HG02588 (cell line): ENCODE measurements around the gene PPP1R12A.
A peak's percentile ranks its signal among the peaks of the same experiment; 100 is the strongest.

Experiments used
- ATAC-seq: cut with Tn5 transposase; IDR thresholded peaks from one replicate; pipeline ENCODE4 v1.9.1; 2021; ENCODE audit warnings: mild to moderate bottlenecking, moderate library complexity; ENCODE audit not compliant: unreplicated experiment

PPP1R12A gene

DNA sequence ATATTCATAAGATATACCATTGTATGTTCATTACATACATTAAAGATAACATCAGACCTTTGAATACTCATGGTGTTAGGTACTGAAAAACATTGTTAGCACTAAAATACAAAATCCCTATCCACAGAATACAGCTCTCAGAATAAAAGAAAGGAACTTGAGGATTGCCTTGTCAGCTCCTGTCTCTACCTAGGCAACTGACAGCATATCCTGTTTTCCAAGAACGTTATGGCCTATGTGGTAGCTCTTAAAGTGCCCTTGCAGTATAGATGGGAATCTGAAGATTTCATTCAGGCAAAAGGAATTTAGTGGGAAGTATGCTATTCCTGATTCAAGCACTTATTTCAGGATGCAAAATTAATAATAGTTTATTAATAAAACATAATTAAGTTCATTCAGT is 1.8 kb upstream of the PPP1R12A start:
- ATAC-seq, result no peak

DNA sequence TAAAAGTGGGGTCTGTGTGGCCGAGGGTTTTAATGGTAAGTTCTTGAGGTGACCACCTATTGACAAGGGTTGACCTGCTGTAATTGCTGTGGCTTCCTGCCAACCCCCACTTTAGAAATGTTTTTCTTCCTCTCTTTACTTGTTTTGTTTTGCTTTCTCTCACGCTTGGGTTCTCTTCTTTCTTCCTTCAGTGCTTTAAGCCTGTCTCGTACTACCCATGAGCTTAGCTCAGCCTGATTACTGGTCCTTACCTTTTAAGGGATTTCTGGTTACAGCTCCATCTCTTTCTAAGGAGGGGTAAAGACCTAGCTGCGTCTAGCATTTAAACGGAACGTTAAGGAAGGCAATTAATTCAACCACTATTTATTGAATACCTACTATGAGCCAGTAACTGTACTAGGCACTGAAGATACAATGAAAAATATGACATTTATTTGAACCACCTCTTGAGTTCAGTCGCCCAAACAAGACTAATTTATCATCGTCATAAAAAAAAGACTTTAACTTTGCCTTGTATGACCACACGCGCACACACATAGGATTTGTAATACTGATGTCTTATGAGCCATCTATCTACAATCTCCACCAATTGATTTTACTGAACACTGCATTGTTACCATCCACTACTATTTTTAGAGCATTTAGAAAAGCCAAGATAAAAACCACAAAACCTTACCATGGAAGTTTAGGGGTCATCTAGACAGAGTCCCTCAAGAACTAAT is 888 bp upstream of the PPP1R12A start:
- peak; percentile 15 for ATAC-seq

DNA sequence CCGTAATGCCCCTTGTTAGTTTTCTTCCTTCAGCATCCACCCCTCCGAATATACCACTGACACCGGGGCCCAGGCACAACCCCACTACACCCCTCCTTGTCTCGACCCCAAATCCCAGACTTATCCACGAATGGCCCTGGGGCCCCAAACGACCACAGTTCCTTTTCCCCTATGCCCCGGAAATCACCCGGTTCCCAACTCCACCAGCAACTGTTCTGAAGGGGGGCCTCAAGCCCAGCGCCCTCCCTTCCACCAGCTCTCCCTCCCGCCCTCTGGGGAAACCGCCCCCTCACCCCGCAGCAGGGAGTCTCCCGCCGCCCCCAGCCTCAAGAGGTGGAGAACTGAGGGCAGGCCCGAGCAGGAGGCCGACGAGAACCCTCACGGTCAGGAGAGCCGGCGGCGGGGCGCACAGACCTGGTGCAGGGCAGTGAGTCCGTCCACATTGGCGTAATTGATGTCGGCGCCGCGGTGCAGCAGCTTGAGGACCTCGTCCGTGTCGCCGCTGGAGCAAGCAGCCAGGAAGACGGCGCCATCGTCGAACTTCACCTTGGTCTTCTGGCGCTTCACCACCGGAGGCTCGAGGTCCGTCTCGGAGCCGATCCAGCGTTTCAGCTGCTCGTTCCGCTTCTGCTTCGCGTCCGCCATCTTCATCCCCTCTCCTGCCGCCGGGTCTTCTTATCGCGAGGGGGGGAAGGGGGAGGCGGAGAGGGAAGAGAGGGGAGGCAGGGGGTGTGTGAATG is 446 bp downstream of the PPP1R12A start:
- ATAC-seq, result peak; percentile 10

DNA sequence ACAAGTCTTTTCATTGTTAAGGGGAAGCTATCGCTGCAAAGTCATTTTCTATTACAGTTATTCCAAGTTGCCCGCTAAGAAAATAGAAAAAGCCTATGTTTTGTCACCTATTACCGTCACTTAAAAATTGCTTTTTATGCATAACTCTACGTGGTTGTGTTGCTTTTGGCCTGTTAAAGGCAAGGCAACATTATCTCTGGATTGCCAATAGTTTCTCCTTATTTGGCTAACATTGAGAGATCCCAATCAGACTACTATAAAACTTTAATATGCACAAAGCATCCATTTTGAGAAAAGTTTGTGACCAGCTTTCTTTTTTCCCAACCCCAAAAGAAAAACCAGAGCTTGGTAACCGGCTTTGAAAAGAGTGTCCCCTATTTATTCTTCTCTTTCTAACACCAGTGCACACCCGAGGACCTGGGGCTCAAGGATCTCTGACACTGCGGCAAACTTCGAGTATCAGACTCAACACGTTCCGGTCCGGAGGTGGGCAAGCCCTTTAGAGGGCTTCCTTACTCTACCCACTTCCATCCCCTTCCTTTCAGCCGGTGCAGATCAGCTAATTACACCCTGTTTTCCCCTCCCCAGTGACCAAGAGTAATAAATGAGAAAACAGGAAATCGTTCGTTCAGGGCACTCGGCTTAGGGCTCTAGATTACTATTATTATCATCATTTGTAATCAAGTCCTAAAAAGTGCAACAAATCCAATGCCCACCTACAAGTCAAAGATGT is 1.2 kb downstream of the PPP1R12A start:
- no peak for ATAC-seq

DNA sequence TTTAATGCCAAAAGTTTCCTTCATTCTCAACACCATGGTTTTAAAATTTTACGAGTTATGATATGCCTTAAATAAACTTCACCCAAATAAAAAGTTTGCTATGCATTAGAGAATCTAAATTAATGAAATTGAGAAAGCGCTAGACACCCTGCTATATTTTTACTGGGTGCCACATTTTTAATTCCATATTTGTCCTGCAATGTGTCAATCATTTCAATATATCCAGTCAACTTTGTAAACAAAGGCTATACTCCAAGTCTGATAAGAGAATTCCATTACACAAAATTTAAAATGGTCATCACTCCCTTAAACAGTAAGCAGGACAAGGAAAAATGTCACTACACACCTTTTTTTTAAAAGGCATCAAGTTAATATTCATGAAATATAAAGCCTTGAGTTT is 1.9 kb downstream of the PPP1R12A start:
- ATAC-seq, result no peak

DNA sequence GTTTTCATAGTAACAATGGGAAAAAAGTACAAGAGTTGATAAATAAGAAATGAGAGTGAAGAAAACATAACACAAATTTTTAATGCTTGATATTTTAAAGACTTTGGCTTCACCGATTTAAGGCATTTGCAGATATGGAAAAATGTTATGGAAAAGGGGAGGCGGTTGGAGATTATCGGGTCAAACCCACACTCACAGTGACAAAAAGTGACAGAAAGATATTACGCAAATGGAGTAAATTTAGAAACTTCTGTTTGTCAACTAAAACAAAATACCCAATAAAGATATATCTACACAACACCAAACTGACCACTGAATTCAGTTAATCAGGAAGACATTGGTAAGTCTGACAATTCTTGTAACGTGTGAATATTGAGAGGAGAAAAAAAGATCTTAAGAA is 2.5 kb downstream of the PPP1R12A start:
- ATAC-seq, result no peak

DNA sequence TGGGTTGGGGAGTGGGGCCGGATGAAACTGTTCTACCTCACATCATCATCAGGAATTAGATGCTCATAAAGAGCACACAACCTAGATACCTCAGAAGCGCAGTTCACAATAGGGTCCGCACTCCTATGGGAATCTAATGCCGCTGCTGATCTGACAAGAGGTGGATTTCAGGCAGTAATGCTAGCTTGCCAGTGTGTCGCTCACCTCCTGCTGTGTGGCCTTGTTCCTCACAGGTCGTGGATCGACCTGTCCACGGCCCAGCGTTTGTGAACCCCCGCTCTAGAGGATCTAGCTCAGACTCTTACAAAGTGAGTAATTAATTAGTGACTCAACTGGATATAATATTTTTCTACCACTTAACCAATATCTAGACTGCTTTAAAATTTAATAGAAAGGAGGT is 5.8 kb downstream of the PPP1R12A start:
- ATAC-seq, result no peak

DNA sequence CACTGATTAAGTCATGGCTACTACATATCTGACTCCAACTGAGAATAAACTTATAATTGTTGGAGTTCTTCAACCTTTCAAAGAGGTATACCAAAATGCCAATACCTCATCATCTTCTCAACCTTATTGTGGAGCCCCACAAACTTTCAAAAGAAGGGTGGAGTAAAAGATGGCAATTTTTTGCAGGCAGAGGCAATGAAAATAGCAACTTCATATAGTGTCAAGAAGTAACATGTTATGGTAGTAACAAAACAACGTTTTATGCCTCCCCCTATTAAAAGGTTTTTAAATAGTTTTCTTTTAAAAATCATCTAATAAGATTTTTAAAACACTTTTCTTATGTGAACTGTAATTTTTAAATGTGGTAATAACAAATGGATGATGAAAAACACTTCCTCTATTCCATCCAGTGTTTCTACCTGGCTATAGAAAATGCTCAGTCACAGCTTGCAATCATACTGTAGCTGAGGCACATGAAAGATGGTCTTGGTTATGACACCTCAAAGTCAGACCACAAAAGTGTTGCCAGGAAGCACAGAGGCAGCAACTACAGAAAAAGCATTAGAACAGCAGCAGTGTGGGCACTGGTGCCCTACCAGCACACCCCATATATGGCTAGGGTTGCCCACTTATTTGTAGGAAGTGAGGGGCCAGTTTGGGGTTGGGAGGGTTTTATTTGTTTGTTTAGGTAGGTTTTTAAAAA is 7.0 kb downstream of the PPP1R12A start:
- ATAC-seq, result peak; percentile 99

DNA sequence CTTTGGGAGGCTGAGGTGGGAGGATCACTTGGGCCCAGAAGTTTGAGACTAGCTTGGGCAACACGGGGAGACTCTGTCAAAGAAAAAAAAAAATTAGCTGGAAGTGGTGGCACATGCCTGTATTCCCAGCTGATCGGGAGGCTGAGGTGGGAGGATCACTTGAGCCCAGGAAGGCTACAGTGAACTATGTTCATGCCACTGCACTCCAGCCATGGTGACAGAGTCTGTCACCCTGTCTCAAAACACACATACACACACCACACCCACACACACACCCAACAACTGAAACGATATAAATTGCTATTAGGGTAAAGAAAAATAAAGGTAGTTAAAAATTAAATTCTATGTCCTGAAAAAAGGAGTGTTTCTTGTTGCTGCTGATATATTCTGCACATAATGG is 7.9 kb downstream of the PPP1R12A start:
- ATAC-seq, result no peak

DNA sequence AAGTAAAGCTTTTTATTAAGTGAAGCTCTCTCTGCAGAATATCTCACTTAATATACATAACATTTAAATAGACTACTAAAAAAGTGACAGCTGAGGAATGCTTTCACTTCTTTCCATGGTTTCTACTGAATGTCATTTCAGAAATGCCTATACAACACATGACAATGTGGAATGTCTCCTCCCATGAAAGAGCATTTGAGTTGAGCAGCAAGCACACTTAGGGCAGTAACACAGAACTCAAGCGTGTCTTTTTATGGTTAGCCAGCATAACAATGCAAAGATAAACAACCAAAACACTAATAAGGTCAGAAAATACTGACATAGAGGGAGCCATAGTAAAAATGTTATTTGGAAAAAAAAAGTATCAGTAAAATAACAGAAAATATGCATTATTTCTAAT is 9.4 kb downstream of the PPP1R12A start:
- ATAC-seq, result no peak

DNA sequence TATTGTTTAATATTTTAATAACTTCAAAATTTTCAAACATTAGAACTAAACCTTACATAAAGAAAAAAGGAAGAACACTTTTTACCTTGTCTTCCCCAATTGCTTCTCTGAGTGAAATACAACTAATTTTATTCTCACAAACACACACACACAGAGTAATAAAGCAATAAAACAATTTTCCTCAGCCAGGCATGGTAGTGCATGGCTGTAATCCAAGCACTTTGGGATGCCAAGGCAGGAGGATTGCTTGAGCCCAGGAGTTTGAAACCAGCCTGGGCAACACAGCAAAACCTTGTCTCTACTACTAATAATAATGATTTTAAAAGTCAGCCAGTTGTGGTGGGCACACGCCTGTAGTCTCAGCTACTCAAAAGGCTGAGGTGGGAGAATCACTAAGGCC is 13.1 kb downstream of the PPP1R12A start:
- no peak for ATAC-seq

DNA sequence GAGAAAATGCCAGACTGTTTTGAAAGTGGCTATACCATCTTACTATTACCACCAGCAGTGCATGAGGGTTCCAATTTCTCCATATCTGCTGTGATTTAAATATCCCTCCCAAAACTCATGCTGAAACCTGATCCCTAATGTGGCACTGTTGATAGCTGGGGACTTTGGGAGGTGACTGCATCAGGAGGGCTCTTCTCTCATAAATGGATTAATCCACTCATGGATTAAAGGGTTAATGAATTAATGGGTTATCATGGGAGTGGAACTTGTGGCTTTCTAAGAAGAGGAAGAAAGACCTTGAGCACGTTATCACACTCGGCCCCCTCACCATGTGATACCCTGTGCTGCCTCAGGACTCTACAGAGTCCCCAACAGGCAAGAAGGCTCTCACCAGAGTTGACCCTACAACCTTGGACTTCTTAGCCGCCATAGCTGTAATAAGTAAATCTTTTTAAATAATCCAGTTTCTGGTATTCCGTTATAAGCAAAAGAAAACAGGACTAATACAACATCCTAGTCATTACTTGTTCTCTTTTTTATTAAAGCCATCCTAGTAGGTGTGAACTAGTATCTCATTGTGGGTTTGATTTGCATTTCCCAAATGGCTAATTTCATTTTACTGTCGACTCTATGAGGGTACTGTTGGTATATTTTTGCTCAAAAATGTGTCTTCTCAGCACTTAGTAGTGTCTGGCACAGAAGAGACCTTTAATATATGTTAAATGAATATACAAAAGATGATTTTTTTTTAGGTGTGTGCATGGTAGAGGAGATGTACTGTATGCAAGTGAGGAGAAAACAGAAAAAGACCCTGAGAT is 14.3 kb downstream of the PPP1R12A start:
- ATAC-seq, result no peak

DNA sequence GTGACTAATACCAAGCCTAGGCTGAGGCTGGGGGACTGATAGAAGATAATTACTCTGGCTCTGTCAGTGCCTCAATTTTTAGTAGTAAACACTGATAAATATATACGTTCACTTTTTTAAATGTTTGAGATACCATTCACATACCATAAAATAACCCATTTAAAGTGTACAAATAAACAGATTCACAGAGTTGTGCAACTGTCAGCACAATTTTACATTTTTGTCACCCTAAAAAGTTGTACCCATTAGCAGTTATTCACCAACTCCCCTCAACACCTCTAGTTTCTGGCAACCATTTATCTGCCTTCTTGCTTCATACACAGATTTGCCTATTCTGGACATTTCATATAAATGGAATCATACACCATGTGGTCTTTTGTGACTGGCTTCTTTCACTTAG is 15.1 kb downstream of the PPP1R12A start:
- no peak for ATAC-seq

DNA sequence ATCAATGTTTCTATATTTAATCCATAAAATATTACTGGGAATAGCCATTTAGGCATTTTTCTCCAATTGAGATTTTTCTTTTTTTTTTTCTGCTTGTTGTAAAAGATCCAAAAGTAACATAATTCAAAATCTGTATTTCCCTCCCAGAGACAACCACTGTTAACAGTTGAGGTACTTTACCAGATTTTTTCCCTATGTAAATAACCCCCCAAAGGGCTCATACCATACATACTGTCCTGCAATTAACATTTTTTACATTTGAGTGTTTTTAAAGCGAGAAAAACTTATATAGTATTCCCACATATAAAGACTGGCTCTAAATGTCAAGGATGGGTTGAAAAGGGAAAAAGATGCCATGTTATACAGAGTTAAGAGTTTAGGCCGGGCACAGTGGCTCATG is 18.1 kb downstream of the PPP1R12A start:
- no peak for ATAC-seq

DNA sequence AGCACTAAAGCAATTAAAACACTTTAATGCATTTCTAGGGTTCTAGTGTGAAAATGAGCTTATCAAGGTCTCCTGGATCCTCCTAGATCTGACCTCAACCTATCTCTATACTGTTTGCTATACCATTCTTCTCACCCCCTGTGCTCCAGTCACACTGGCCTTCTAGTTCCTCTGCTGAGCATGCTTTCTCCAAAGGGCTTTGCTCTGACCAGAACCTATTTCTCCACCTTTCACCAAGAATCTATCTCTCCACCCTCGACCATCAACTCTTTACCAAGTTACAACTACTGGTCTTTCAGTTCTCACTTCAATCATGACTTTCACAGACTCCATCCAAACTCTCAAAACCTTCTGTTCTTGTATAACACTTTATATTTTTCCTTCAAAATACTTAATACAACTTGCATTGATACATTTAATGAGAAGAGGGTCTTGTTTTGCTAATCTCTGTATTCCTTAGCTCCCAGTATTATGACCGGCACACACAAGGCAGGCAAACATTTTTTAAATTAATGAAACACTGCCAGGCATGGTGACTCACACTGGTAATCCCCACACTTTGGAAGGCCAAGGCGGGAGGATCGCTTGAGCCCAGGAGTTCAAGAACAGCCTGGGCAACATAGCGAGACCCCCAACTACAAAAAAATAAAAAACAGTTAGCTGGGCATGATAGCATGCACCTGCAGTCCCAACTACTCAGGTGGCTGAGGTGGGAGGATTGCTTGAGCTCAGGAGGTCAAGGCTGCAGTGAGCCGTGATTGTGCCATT is 22.8 kb downstream of the PPP1R12A start:
- ATAC-seq, result no peak

DNA sequence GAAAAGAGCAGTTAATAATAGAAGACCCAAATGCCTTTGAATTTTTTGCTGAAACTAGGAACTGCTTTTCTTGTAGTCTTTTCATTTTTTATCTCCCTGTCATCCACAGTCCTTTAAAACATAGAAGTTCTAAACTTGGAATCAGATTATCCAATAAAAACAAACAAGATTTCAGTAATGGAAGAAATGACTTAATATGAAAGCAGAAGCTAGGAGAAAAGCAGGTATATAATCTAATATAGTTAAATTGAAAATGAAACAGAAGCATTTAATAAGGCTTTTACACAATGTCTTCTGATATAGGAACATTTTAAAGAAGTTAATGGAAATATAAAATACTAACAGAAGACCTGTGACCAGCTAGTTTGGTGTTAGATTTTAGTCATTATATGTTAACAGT is 26.5 kb downstream of the PPP1R12A start:
- no peak for ATAC-seq

DNA sequence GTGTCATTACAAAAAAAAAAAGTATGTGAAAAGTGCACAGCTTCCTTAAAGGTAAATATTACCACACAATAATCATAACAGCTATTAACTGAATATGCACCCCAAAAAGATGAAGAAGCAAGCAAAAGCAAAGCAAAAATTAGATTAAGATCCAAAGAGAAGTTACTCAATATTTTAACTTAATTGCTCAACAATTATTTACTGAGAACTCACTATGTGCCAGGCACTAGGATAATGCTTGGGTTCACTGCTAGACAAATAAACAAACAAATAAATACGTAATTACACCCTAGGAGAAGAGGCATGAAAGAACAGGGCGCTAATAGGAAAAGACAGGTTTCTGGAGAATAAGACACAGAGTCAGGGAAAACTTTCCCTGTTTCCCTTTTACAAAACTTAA is 33.4 kb downstream of the PPP1R12A start:
- ATAC-seq, result no peak

DNA sequence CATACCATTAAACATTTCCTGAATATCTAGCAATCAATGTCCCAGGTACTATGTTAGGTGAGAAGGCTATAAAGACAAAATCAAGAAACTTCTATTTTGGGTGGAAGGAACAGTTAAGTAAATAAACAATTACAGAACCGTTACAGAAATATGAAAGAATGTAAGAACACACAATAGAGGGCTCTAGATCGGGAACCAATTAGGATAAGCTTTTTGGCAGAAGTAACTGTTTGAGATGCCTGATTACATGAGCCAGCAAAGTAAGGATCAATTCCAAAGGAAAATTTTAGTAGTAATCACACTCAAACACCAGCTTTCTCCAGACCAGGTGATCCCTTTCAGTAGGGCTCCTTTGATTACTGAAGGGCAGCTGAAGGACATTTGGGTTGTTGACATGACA is 33.9 kb downstream of the PPP1R12A start:
- no peak for ATAC-seq

DNA sequence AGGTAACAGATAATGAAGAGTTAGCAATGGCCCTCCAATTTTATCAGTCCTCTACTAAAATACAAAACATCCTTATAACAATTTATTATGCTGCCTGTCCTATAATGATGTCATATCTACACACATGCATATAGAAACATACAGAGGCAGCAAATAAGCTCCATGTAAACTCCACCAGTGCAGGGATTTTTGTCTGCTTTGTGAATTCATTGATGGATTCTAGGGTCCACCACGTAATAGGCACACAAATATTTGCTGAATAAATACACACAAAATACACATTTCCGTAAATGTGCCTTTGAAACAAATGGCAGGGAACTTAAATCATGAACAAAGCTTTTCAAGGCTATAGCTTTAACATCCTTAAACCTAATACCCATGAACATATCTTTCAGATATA is 34.7 kb downstream of the PPP1R12A start:
- no peak for ATAC-seq

DNA sequence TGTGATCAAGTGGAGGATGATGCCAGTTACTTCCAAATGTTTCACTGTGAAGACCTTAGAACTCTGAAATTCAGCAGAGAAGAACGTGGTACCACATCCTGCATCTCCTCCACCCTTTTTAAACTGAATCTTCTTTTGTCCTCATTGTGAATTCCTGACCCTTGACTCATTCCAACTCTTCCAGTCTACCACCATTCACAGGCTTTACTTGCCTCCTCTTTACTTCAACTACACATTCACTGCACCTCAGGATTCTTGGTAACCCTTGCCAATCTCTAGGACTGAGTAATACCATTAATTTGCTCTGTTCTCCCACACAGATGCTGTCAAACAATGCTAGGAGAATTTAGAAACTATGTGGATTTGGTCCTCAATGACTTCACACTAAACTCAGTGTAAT is 37.3 kb downstream of the PPP1R12A start:
- ATAC-seq, result no peak
